ENCODE results near the gene ELOA2.
"Not testable (repeated sequence)": the region's sequence is repeated elsewhere in the genome, so short reads cannot be mapped to it uniquely, and the experiment has no call there.

The ELOA2 gene

GRCh38 chr18:47035156-47035671, at the start of gene ELOA2:
ELOA2 (minus strand) TSS chr18:47035621; CDS start chr18:47035264, 357 bp downstream.
- no peak for DNase-seq

DNA sequence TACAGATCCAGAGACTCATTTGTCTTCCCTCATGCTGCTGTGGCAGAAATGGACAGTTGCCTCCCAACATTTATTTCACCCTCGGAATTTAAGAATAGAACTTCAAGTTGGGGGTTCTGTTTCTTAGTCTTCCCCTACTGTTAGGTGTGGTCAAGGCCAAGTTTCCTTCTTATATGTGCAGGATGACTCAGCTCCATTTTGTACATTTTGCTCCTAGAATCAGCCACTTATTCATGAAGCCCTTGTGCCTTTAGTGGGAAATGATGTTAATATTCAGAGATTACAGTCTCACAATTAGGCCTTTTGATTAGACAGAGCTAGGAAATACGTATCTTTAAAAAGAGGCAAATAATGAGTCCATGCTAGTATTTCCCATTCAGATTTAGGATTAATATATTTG, 46.2 kb upstream of the ELOA2 start:
- DNase-seq = no peak

DNA sequence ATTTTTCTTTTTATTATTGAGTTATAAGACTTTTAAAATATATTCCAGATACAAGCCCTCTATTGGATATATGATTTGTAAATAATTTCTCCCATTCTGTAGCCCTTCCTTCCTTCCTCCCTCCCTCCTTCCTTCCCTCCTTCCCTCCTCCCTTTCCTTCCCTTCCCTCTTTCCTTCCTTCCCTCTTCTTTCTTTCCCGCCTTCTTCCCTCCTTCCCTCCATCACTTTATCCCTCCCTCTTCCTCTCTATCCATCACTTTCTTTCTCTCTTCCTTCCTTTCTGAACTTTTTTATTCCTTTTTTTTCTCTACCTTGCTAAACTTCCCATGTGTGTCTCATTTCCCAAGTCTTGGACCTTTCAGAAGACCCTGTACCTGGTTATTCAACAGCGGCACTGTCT, 45.5 kb upstream of the ELOA2 start:
- no peak for DNase-seq

GRCh38 chr18:47077111-47077510, 41.7 kb upstream of the ELOA2 start:
- peak in 8 of 56 donors; percentile 2 to 15 (median 4) for DNase-seq

DNA sequence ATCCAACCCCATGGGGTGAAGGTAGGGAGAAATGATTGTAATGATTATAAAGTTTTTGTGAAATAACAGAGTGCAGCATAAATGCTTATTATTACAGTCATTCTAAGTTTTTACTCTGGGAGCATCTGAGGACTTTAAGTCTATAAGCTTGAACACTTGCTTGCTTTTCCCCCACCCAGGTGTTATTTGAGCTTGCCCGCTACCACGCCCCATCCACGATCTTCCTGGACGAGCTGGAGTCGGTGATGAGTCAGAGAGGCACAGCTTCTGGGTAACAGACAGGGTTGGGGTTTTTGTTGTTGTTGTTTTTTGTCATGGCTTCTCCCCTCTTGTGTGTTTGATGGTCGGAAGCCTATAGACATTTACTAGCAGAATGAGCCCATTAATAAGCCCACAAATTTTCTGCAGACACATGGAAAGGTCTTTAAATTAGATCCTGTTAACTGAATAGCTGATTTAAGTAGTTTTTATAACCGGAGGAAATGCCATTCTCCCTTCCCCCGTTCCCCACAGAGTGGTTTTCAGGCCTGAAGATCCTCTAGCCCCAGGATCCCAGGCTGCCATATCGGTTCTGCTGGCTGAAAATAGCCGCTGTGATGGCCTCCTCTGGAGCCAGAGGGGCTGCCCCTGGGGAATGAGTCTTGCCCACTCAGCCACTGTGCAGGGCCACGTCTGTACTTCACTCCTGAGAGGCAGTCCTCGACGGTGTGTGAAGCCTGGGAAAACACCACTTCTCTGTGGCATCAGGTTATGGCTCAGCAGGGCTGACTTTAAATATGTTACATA, 39.9 kb upstream of the ELOA2 start:
- no peak for DNase-seq

- no peak for DNase-seq
Observed at GRCh38 chr18:47067648-47068047, 32.2 kb upstream of the ELOA2 start.

DNA sequence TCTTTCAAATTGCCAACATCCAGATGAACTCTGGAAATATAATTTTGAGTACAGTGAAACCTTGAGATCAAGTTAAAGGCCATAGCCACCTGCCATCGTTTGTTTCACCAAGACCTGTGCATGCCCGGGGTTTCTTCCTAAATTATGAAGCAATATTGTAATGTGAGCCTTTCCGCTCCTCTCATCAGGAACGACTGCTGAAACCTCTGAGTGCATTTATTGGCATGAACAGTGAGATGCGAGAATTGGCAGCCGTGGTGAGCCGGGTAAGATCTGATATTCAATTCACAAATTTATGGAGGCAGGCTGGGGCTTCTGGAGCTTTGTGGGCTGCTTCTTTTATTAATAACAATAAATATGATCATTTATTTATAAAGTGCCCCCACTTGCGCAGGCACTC, 27.7 kb upstream of the ELOA2 start:
- no peak for DNase-seq

GRCh38 chr18:47062471-47062870, 27.1 kb upstream of the ELOA2 start:
- no peak for DNase-seq

- no peak for DNase-seq
Observed at GRCh38 chr18:47054369-47054768, 18.9 kb upstream of the ELOA2 start.

DNA sequence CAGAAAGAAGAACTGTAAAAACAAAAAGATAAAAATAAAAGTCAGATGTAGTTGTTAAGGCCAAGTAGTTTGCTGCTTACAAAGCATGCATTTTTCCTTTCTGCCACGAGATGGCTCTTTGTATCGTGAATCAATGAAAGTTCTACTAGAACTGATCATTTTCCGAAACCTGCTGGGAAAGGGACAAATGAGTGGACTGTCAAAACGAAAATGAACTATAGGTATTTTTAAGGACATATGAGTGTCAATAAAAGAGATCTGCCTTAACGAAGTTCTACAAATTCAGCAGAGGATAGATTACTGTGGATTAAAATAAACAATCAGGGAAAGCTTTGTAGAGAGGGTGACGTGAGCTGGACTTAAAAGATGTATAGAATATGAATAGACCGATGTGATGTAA, 15.0 kb upstream of the ELOA2 start:
- peak in 3 of 56 donors; percentile 1 to 39 (median 13) for DNase-seq

DNA sequence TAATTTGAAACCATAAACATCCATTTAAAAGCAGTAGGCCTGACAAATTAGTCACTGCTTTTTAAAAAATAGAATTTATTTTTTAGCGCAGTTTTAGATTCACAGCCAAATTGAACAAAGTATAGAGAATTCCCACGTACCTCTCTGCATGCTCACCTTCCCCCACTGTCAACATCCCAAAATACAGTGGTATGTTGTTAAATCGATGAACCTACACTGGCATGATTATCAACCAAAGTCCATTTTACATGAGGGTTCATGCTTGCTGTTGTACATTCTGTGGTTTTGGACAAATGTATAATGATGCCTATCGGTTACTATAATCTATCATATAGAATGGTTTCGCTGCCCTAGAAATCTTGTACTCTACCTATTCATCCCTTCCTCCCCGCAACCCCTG, 5.6 kb upstream of the ELOA2 start:
- no peak for DNase-seq

- no peak for DNase-seq
Observed at GRCh38 chr18:47036927-47037578, 1.6 kb upstream of the ELOA2 start.

- DNase-seq = peak in 2 of 56 donors; percentile 0 to 1
Observed at GRCh38 chr18:47036298-47036874, 965 bp upstream of the ELOA2 start.

DNA sequence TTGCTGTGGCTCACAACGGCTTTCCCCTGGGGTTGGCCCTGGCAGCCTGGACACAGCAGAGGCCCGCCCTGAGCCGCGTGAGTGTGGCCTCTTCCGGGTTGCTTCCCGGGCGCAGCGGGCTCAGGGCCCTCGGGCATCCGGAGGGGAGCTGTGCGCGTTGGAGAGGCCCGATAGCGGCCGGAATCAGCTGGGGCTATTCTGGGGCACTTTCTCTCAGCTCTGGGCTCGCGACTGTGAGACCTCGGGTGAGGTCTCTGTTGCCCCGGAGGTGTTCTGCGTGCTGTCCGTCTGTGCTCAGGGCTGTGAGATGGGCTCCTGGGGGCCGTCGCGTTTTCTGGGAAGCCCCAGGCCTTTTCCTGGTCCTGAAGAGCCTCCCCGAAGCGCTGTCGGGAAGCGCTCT, 830 bp downstream of the ELOA2 start:
- DNase-seq = not testable (repeated sequence)

GRCh38 chr18:47032945-47033344, 2.5 kb downstream of the ELOA2 start:
- no peak for DNase-seq

DNA sequence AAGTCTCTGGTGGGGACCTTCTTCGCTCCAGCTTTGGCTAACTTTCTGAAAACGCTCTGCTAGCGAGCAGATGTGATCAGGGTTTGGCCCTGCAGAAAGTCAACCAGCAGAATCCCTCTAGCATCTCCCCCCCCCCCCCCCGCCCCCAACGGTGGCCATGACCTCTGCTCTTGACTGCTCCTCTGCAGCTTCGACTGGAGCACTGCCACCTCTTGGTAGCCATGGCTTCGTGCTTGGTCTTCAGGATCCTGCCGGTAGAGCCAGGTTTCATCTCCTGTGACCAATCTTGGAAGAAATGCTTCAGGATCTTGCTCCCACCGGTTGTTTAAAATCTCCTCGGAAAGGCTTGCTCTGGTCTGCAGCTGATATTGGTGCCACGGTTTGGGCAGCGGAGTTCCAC, 4.5 kb downstream of the ELOA2 start:
- not testable (repeated sequence) for DNase-seq

DNA sequence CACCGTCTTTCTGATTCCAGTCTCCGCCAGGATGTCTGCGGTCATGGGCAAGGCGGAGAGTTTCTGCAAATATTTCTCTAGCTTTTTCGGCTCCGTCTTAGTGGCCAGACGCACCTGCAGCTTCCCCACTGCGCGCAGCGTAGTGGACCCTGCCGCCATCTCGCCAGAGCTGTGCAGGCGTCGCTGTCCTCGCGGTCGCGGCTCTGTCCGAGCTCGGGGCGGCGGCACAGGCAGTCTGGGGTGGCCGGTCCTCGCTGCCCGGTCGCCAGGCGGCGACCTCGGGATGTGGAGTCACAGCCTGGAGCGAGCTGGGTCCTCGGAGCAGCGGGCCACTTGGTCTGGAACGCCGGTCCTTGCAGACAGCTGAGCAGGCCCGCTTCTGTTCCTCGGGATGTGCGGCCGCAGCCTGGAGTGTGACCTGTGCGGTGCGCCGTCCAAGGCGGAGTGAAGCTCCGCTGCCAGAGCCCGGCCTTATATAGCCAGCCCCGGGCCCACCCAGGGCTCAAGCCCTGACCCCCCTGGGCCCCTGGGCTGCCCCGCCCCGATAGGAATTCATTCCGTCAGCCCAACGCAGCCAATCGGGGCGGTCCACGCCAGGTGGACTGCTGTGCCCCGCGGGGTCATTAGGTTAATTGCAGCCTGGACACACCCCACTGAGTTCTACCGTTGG, 5.6 kb downstream of the ELOA2 start:
- not testable (repeated sequence) for DNase-seq

DNA sequence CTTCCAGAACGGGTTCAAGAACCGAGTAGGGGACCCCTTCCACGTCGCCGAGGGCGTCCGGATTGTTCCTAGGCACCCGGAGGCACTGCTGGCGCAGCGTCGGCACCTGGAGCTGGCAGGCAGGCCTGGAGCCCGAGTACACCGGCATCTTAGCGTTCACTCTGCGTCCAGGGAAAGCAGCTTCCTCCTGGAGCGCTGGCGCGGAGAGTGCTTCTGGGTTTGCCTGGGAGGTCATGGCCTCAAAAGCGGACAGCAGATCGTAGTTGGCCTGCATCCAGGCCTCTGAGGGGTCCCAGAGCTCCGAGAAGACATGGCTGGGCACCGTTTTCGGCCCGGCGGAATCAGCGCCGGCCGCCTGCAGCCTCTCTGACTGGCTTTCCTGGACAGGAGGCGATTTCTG, 6.7 kb downstream of the ELOA2 start:
- DNase-seq = not testable (repeated sequence)

DNA sequence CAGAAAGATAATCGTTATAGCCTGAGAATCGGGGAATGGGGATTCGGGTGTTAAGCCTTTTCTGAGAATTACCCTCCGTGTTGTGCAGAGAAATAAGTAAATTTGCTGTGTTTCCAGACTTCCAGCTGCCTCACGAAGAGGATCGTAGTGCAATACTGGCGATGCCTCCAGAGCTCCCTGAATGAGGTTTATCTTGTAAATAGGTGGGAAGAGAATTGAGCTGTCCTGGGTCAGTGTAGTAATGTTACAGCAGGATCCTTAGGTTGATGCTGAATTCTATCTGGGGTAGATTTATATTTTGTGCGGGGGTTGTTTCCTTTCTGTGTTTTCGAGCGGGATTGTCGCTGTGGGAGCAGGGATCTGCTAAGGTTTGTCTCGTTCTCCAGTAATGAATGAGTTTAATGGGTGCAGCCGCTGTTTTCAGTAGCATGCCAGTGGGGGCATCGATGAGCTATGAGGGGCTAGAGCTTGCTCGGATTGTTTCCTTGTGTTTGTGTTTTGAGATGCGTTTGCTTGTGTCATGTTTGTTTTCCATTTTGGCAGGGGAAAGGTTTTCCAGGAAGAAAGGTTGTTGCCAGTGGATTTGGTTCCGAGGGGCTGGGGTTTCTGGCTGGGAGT, 9.8 kb downstream of the ELOA2 start:
- not testable (repeated sequence) for DNase-seq

DNA sequence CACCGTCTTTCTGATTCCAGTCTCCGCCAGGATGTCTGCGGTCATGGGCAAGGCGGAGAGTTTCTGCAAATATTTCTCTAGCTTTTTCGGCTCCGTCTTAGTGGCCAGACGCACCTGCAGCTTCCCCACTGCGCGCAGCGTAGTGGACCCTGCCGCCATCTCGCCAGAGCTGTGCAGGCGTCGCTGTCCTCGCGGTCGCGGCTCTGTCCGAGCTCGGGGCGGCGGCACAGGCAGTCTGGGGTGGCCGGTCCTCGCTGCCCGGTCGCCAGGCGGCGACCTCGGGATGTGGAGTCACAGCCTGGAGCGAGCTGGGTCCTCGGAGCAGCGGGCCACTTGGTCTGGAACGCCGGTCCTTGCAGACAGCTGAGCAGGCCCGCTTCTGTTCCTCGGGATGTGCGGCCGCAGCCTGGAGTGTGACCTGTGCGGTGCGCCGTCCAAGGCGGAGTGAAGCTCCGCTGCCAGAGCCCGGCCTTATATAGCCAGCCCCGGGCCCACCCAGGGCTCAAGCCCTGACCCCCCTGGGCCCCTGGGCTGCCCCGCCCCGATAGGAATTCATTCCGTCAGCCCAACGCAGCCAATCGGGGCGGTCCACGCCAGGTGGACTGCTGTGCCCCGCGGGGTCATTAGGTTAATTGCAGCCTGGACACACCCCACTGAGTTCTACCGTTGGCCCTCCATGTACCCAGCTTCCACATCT, 11.5 kb downstream of the ELOA2 start:
- DNase-seq = not testable (repeated sequence)

DNA sequence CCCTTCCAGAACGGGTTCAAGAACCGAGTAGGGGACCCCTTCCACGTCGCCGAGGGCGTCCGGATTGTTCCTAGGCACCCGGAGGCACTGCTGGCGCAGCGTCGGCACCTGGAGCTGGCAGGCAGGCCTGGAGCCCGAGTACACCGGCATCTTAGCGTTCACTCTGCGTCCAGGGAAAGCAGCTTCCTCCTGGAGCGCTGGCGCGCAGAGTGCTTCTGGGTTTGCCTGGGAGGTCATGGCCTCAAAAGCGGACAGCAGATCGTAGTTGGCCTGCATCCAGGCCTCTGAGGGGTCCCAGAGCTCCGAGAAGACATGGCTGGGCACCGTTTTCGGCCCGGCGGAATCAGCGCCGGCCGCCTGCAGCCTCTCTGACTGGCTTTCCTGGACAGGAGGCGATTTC, 12.6 kb downstream of the ELOA2 start:
- DNase-seq = not testable (repeated sequence)

All from nucleus accumbens (tissue), 56 donors.